Measurements from ENCODE around the gene HDAC9. TPM values are rescaled to one million over a fixed set of nuclear protein-coding genes. Genes with fewer than 3 reads are reported as not detected.

HDAC9 gene
- total RNA-seq, 4 donors from 2014 or later, result 3.0 to 14.0 (median 5.6) TPM

- Histone ChIP-seq H3K27ac (no peak overlapping the region), H3K36me3 (no peaks in the 10 kb centered on the region), H3K27me3 (no peaks in the 10 kb centered on the region), H3K9me3 (no peaks in the 10 kb centered on the region), H3K4me3 (no peak overlapping the region), H3K4me1 (no peaks in the 10 kb centered on the region)
- in situ Hi-C loops (cut with MboI; ENCODE audit: low sequenced_read_pairs in 4 of 4), result no loop called here
- no peak for ATAC-seq
- no peak for DNase-seq
- TF ChIP-seq POLR2A (IDR thresholded peaks at IDR 0.05), result no peak
- no peak for TF ChIP-seq CTCF (IDR thresholded peaks at IDR 0.05 in 4 of 5, conservative IDR thresholded peaks at IDR 0.05 in 1 of 5)
- intact Hi-C loops (cut with DNase I; ENCODE audit: low total_unique reads), result no loop called here
Observed at GRCh38 chr7:18762189-18762588, 266.6 kb downstream of the HDAC9 start.

- TF ChIP-seq CTCF (IDR thresholded peaks at IDR 0.05 in 4 of 5, conservative IDR thresholded peaks at IDR 0.05 in 1 of 5) (no peak), POLR2A (IDR thresholded peaks at IDR 0.05) (no peak)
- intact Hi-C loops (cut with DNase I; ENCODE audit: low total_unique reads) (no loop called here), in situ Hi-C loops (cut with MboI; ENCODE audit: low sequenced_read_pairs in 4 of 4) (no loop called here)
Observed at GRCh38 chr7:18768256-18768655, 272.7 kb downstream of the HDAC9 start.

GRCh38 chr7:18770154-18770811, 274.7 kb downstream of the HDAC9 start:
- DNase-seq (no peak), ATAC-seq (no peak)
- H3K27ac ChIP-seq, result no peak overlapping the region
- no peaks in the 10 kb centered on the region for H3K4me1 ChIP-seq
- H3K4me3 ChIP-seq, result no peak overlapping the region
- in situ Hi-C loops (cut with MboI; ENCODE audit: low sequenced_read_pairs in 4 of 4) (no loop called here), intact Hi-C loops (cut with DNase I; ENCODE audit: low total_unique reads) (no loop called here)
- no peaks in the 10 kb centered on the region for H3K36me3 ChIP-seq
- TF ChIP-seq CTCF (IDR thresholded peaks at IDR 0.05 in 4 of 5, conservative IDR thresholded peaks at IDR 0.05 in 1 of 5) (no peak), POLR2A (IDR thresholded peaks at IDR 0.05) (no peak)
- H3K27me3 ChIP-seq, result no peaks in the 10 kb centered on the region
- no peaks in the 10 kb centered on the region for H3K9me3 ChIP-seq

More at GRCh38 chr7:18768256-18768655, 272.7 kb downstream of the HDAC9 start:
- no peak overlapping the region for H3K27ac ChIP-seq
- no peaks in the 10 kb centered on the region for H3K9me3 ChIP-seq
- no peak overlapping the region for H3K4me3 ChIP-seq
- DNase-seq (no peak), ATAC-seq (no peak)
- H3K27me3 ChIP-seq, result no peaks in the 10 kb centered on the region
- no peaks in the 10 kb centered on the region for H3K4me1 ChIP-seq
- no peaks in the 10 kb centered on the region for H3K36me3 ChIP-seq

GRCh38 chr7:18770822-18771221, 275.3 kb downstream of the HDAC9 start:
- TF ChIP-seq CTCF (IDR thresholded peaks at IDR 0.05 in 4 of 5, conservative IDR thresholded peaks at IDR 0.05 in 1 of 5), result no peak
- TF ChIP-seq POLR2A (IDR thresholded peaks at IDR 0.05), result no peak
- in situ Hi-C loops (cut with MboI; ENCODE audit: low sequenced_read_pairs in 4 of 4), result no loop called here
- Histone ChIP-seq H3K4me3 (no peak overlapping the region), H3K4me1 (no peaks in the 10 kb centered on the region), H3K9me3 (no peaks in the 10 kb centered on the region), H3K36me3 (no peaks in the 10 kb centered on the region), H3K27ac (no peak overlapping the region), H3K27me3 (no peaks in the 10 kb centered on the region)
- no peak for DNase-seq
- no peak for ATAC-seq
- intact Hi-C loops (cut with DNase I; ENCODE audit: low total_unique reads), result no loop called here
